Lower leg skin (tissue), 3 donors: ENCODE measurements around the gene KRTAP10-1.

Experiments
- POLR2A ChIP-seq, 2 donors: fragments of 450-650 bp; IDR thresholded peaks; one replicate each; pipeline ENCODE4 v1.6.1; 2016 to 2017; ENCODE audit warnings: antibody characterized with exemption in 2 of 2, mild to moderate bottlenecking in 1 of 2, moderate library complexity in 1 of 2
- TF ChIP-seq, protein P1 (sequence below), 3 donors: fragments of 450-650 bp; IDR thresholded peaks; one replicate each; pipeline ENCODE4 v1.5.1; 2016; ENCODE audit warnings: antibody characterized with exemption in 3 of 3, mild to moderate bottlenecking in 3 of 3, moderate library complexity in 2 of 3

DNA sequence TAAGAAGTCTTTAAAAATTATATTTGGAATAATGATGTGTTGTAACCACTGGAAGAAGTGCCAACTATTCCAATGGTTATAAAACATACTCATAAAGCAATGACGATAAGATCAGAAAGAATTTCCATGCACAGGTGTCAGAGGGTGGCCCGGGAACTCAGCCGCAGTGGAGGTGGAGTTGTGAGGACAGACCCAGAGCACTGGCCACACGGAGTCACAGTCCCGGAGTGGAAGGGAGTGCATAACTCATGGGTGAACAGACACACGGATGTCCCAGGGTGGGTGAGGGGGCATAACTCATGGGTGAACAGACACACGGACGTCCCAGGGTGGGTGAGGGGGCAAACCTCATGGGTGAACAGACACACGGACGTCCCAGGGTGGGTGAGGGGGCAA lies 36.0 kb upstream of the KRTAP10-1 start:
- TF ChIP-seq, protein P1, sequence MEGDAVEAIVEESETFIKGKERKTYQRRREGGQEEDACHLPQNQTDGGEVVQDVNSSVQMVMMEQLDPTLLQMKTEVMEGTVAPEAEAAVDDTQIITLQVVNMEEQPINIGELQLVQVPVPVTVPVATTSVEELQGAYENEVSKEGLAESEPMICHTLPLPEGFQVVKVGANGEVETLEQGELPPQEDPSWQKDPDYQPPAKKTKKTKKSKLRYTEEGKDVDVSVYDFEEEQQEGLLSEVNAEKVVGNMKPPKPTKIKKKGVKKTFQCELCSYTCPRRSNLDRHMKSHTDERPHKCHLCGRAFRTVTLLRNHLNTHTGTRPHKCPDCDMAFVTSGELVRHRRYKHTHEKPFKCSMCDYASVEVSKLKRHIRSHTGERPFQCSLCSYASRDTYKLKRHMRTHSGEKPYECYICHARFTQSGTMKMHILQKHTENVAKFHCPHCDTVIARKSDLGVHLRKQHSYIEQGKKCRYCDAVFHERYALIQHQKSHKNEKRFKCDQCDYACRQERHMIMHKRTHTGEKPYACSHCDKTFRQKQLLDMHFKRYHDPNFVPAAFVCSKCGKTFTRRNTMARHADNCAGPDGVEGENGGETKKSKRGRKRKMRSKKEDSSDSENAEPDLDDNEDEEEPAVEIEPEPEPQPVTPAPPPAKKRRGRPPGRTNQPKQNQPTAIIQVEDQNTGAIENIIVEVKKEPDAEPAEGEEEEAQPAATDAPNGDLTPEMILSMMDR (IDR thresholded peaks at IDR 0.05): no peak
- no peak for TF ChIP-seq POLR2A (IDR thresholded peaks at IDR 0.05)
